ENCODE results near the gene ORM2.

The ORM2 gene

DNA sequence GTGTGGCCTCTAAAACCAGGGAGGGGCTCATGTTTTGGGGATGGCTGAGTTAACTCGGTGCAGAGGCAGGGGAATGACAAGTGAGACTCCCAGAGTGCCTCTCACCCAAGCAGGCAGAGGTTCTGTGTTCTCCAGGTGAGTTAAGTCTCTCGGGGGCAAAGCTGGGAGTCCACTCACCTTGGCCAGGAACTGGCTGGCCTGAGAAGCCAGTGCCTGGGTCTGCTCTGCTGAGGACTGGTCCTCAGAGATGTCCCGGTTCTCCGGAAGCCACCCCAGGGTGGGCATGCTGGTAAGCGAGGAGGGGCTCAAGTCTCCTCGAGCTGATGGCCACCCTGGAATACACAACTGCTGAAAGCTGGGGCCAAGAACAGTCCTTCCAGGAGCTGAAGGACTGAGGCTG is 37.7 kb downstream of the ORM2 start:
- TF ChIP-seq EZH2phosphoT487 (IDR thresholded peaks at IDR 0.05; ENCODE audit: borderline replicate concordance, low read length): no peak
- TF ChIP-seq CTCF (IDR thresholded peaks at IDR 0.05; ENCODE audit: low read depth, low read length, poor library complexity, severe bottlenecking): no peak
- Histone ChIP-seq H3K4me1 (ENCODE audit: control insufficient read depth, low read length) (peaks cover 94% of the 10 kb centered on the region), H3K4me2 (ENCODE audit: low read length) (peak overlapping the region; percentile 91), H3K36me3 (ENCODE audit: control insufficient read depth, low read length) (peaks cover 89% of the 10 kb centered on the region), H3F3A (ENCODE audit: control insufficient read depth, insufficient read depth) (peaks cover 61% of the 10 kb centered on the region), H3K9me3 (ENCODE audit: control insufficient read depth, insufficient read depth, low read length) (no peaks in the 10 kb centered on the region), H3K79me2 (ENCODE audit: control insufficient read depth, low read length) (peaks cover 66% of the 10 kb centered on the region), H4K20me1 (ENCODE audit: control insufficient read depth, insufficient read depth, low read depth, low read length) (no peaks in the 10 kb centered on the region), H3K9me2 (replicated peaks; ENCODE audit: control insufficient read depth, low read length) (no peaks in the 10 kb centered on the region), H3K4me3 (ENCODE audit: low read length) (peak overlapping the region; percentile 67), H3K27me3 (ENCODE audit: control insufficient read depth, low read length) (no peaks in the 10 kb centered on the region), H3K27ac (ENCODE audit: low read depth, low read length) (peak overlapping the region; percentile 99)

DNA sequence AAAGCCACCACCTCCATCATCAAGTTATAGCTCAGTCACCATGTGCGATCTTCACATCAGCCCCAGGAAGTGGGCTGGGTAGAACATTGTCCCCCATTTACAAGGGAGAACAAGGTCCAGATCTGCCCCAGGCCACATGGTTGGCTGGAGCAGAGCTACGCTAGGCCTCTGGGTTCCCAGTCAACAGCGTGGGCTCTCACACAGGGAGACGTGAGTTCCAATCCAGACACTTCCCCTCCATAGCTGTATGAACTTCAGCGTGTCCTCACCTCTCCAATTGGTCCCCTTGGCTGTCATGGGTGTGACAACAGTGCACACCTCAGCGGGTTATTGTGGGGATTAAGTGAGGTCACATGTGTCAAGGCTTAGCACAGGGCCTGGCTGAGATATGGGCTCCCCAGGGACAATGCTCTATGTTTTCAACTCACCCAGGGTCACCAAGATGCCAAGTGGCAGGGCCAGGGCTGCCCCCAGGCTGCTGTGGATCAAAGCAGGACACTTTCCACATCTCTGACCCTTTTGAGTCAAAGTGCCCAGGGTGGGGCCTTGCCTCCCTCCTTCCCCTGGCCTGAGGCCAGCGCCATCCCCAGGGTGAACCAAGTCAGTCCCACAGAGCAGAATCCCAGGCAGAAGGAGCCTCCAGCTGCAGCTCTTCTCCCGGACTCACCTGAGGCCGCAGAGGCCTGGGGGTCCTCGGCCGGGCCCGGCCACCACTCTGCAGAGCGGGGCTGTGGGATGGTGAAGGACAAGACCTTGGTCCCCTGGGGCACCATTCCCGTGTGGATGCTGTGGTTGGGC is 38.3 kb downstream of the ORM2 start:
- peak overlapping the region; percentile 67 for H3K4me3 ChIP-seq (ENCODE audit: low read length)
- peaks cover 98% of the 10 kb centered on the region for H3K4me1 ChIP-seq (ENCODE audit: control insufficient read depth, low read length)
- H3K79me2 ChIP-seq (ENCODE audit: control insufficient read depth, low read length): peaks cover 61% of the 10 kb centered on the region
- H3K27ac ChIP-seq (ENCODE audit: low read depth, low read length): peak overlapping the region; percentile 99
- no peaks in the 10 kb centered on the region for H3K9me3 ChIP-seq (ENCODE audit: control insufficient read depth, insufficient read depth, low read length)
- no peak for TF ChIP-seq CTCF (IDR thresholded peaks at IDR 0.05; ENCODE audit: low read depth, low read length, poor library complexity, severe bottlenecking)
- no peak for TF ChIP-seq EZH2phosphoT487 (IDR thresholded peaks at IDR 0.05; ENCODE audit: borderline replicate concordance, low read length)
- no peaks in the 10 kb centered on the region for H3K9me2 ChIP-seq (replicated peaks; ENCODE audit: control insufficient read depth, low read length)
- H3K4me2 ChIP-seq (ENCODE audit: low read length): peak overlapping the region; percentile 91
- H3F3A ChIP-seq (ENCODE audit: control insufficient read depth, insufficient read depth): peaks cover 64% of the 10 kb centered on the region
- no peaks in the 10 kb centered on the region for H3K27me3 ChIP-seq (ENCODE audit: control insufficient read depth, low read length)
- H4K20me1 ChIP-seq (ENCODE audit: control insufficient read depth, insufficient read depth, low read depth, low read length): no peaks in the 10 kb centered on the region
- H3K36me3 ChIP-seq (ENCODE audit: control insufficient read depth, low read length): peaks cover 87% of the 10 kb centered on the region

DNA sequence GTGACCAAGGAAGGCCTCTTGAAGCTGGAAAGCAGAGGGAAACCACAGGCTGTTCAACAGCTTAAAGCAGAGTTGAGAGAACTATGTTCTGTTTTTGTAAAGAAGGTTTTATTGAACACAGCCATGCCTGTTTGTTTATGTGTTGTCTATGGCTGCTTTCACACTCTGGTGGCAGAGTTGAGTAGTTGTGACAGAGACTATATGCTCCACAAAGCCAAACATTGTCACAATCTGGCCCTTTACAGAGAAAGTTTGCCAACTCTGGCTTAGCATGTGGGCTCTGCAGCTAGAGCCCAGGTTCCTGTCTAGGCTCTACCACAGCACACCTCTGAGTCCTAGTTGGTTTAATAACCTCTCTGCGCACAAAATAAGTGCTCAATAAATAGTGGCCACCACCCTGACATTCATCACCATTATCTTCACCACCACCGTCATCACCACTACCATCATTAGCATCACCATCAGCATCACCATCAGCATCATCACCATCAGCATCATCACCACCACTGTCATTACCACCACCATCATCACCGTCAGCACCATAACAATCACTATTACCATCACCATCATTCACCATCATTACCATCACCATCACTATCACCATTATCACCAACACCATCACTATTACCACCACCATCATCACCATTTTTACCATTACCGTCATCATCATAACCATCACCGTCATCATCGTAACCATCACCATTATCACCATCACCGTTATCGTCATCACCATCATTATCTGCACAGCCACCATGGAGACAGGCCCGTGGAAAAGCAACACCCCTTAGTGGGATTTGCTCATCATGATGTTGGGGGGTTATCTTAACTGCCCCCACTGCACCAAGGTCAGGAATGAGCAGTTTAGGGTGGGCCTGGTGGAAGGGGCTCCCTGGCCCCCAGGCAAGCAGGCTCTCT is 39.8 kb downstream of the ORM2 start:
- peak overlapping the region; percentile 99 for H3K27ac ChIP-seq (ENCODE audit: low read depth, low read length)
- peaks cover 54% of the 10 kb centered on the region for H3K79me2 ChIP-seq (ENCODE audit: control insufficient read depth, low read length)
- peaks cover 85% of the 10 kb centered on the region for H3K36me3 ChIP-seq (ENCODE audit: control insufficient read depth, low read length)

More for the DNA sequence above, 39.8 kb downstream of the ORM2 start:
- Histone ChIP-seq H3K4me2 (ENCODE audit: low read length) (peak overlapping the region; percentile 74), H3K9me3 (ENCODE audit: control insufficient read depth, insufficient read depth, low read length) (no peaks in the 10 kb centered on the region), H4K20me1 (ENCODE audit: control insufficient read depth, insufficient read depth, low read depth, low read length) (no peaks in the 10 kb centered on the region), H3F3A (ENCODE audit: control insufficient read depth, insufficient read depth) (peaks cover 74% of the 10 kb centered on the region), H3K9me2 (replicated peaks; ENCODE audit: control insufficient read depth, low read length) (no peaks in the 10 kb centered on the region), H3K27me3 (ENCODE audit: control insufficient read depth, low read length) (no peaks in the 10 kb centered on the region), H3K4me3 (ENCODE audit: low read length) (peak overlapping the region; percentile 70), H3K4me1 (ENCODE audit: control insufficient read depth, low read length) (peaks cover 98% of the 10 kb centered on the region)
- no peak for TF ChIP-seq EZH2phosphoT487 (IDR thresholded peaks at IDR 0.05; ENCODE audit: borderline replicate concordance, low read length)
- no peak for TF ChIP-seq CTCF (IDR thresholded peaks at IDR 0.05; ENCODE audit: low read depth, low read length, poor library complexity, severe bottlenecking)

All from DOHH2 (cell line).